ENCODE results near the gene RBBP7. TPM values are rescaled to one million over a fixed set of nuclear protein-coding genes. Genes with fewer than 3 reads are reported as not detected.

Gene RBBP7
- total RNA-seq, 1 donor from 2014 or later: 61.7 TPM

DNA sequence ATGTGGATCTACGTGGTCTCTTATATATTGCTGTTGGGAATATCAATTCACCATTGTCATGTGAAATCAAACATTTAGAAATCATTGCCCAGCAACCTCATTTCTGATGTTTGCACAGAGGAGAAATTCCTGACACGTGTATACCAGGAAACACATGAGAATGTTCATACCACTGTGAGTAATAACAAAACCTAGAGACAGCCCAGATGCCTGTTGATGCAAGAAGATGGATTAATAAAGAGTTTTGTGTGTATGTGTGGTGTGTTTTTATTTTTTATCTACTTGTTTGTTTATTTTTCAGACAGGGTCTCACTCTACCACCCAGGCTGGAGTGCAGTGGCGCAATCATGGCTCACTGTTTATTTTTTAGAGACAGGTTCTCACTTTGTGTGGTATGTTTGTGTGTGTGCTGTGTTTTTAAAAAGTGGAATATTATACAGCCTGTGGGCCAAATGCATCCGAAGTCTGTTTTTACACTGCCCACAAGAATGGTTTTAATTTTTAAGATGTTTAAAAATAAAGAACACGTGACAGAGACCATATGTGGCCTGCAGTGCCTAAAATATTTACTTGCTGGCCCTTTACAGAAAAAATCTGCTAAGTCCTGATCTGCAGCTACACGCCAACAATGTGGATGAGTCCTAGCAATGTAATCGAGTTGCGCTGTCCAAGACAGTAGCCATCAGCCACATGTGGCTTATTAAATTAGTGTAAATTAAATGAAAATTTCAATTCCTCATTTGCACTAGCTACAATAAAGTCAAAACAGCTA, 44.7 kb downstream of the RBBP7 start:
- no peak for ATAC-seq
- no peak for TF ChIP-seq CTCF (IDR thresholded peaks at IDR 0.05)
- Histone ChIP-seq H3K36me3 (peaks cover 23% of the 10 kb centered on the region), H3K9me3 (no peaks in the 10 kb centered on the region), H3K27ac (no peak overlapping the region), H3K4me3 (no peak overlapping the region), H3K4me1 (no peaks in the 10 kb centered on the region), H3K27me3 (ENCODE audit: low read depth) (no peaks in the 10 kb centered on the region)
- intact Hi-C loops (cut with DNase I): no loop called here
- DNase-seq: no peak

DNA sequence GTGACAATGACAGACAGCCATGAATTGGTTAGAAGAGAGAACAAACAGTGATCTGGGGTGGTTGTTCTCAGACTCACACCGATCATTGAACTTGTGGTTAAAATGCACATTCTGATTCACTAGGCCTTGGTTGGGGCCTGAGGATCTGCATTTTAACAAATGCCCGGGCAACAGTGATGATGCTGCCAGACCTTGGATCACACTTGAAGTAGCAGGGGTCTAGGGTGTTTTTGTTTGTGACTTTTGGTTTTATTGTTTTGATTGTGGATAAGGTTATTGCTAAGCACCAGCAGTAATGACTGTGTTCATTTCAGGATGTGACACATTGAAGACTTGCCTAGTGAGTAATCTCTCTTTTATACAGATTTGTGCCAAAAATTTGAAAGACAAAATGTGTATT, 47.4 kb downstream of the RBBP7 start:
- DNase-seq (no peak), ATAC-seq (no peak)
- no peak overlapping the region for H3K27ac ChIP-seq
- intact Hi-C loops (cut with DNase I): no loop called here
- TF ChIP-seq CTCF (IDR thresholded peaks at IDR 0.05): no peak
- no peaks in the 10 kb centered on the region for H3K4me1 ChIP-seq
- H3K36me3 ChIP-seq: peaks cover 31% of the 10 kb centered on the region
- no peak overlapping the region for H3K4me3 ChIP-seq
- no peaks in the 10 kb centered on the region for H3K9me3 ChIP-seq
- no peaks in the 10 kb centered on the region for H3K27me3 ChIP-seq (ENCODE audit: low read depth)

DNA sequence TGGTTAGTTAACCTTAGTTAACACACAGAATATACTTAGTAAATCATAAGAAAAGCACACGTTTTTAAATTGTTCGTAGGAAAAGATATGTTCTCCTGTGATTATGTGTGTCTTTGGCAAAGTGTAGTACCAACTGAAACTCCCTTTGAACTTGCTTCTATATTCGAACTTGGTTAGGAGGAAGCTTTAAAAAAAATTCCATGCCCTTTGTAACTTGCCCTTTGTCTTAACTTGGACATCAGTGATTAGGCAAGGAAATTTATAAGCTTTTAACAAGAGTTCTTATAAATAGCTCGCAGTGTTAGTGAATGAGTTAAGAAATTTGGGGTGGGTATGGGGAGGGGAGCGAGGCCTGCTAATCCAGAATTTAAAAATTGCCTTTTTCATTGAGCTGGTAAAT, 50.5 kb downstream of the RBBP7 start:
- Histone ChIP-seq H3K4me1 (no peaks in the 10 kb centered on the region), H3K4me3 (no peak overlapping the region), H3K9me3 (no peaks in the 10 kb centered on the region), H3K27ac (no peak overlapping the region), H3K36me3 (peaks cover 31% of the 10 kb centered on the region), H3K27me3 (ENCODE audit: low read depth) (no peaks in the 10 kb centered on the region)
- no peak for DNase-seq
- TF ChIP-seq CTCF (IDR thresholded peaks at IDR 0.05): no peak
- no peak for ATAC-seq
- intact Hi-C loops (cut with DNase I): no loop called here

GRCh38 chrX:16814597-16814996, 55.6 kb downstream of the RBBP7 start:
- intact Hi-C loops (cut with DNase I): no loop called here
- Histone ChIP-seq H3K27ac (no peak overlapping the region), H3K36me3 (peaks cover 9% of the 10 kb centered on the region), H3K9me3 (no peaks in the 10 kb centered on the region), H3K27me3 (ENCODE audit: low read depth) (no peaks in the 10 kb centered on the region), H3K4me1 (no peaks in the 10 kb centered on the region), H3K4me3 (no peak overlapping the region)
- no peak for TF ChIP-seq CTCF (IDR thresholded peaks at IDR 0.05)
- ATAC-seq: no peak
- no peak for DNase-seq

GRCh38 chrX:16807976-16808542, 62.1 kb downstream of the RBBP7 start:
- H3K36me3 ChIP-seq: no peaks in the 10 kb centered on the region
- no peaks in the 10 kb centered on the region for H3K27me3 ChIP-seq (ENCODE audit: low read depth)
- DNase-seq (no peak), ATAC-seq (peak; percentile 58 to 86)
- no peak for TF ChIP-seq CTCF (IDR thresholded peaks at IDR 0.05)
- H3K9me3 ChIP-seq: no peaks in the 10 kb centered on the region
- peak overlapping the region; percentile 24 for H3K27ac ChIP-seq
- intact Hi-C loops (cut with DNase I): no loop called here
- H3K4me3 ChIP-seq: peak overlapping the region; percentile 43
- peaks cover 10% of the 10 kb centered on the region for H3K4me1 ChIP-seq
